ENCODE measurements around the gene NANOG.
"Not testable (repeated sequence)": the region's sequence is repeated elsewhere in the genome, so short reads cannot be mapped to it uniquely, and the experiment has no call there.

DNA sequence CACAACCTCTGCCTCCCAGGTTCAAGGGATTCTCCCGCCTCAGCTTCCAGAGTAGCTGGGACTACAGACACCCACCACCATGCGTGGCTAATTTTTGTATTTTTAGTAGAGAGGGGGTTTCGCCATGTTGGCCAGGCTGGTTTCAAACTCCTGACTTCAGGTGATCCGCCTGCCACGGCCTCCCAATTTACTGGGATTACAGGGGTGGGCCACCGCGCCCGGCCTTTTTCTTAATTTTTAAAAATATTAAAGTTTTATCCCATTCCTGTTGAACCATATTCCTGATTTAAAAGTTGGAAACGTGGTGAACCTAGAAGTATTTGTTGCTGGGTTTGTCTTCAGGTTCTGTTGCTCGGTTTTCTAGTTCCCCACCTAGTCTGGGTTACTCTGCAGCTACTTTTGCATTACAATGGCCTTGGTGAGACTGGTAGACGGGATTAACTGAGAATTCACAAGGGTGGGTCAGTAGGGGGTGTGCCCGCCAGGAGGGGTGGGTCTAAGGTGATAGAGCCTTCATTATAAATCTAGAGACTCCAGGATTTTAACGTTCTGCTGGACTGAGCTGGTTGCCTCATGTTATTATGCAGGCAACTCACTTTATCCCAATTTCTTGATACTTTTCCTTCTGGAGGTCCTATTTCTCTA is at the start of gene NANOG:
- TF ChIP-seq POLR2A (IDR thresholded peaks at IDR 0.05; ENCODE audit: low read depth, low read length); EZH2 (IDR thresholded peaks at IDR 0.05; ENCODE audit: borderline replicate concordance, low read depth, low read length, severe bottlenecking); POLR2AphosphoS5 (IDR thresholded peaks at IDR 0.05; ENCODE audit: insufficient read depth, low read depth, low read length); JUN (IDR thresholded peaks at IDR 0.05; ENCODE audit: borderline replicate concordance, insufficient read depth, insufficient read length, low read depth): not testable (repeated sequence)
- TF ChIP-seq, protein P1, sequence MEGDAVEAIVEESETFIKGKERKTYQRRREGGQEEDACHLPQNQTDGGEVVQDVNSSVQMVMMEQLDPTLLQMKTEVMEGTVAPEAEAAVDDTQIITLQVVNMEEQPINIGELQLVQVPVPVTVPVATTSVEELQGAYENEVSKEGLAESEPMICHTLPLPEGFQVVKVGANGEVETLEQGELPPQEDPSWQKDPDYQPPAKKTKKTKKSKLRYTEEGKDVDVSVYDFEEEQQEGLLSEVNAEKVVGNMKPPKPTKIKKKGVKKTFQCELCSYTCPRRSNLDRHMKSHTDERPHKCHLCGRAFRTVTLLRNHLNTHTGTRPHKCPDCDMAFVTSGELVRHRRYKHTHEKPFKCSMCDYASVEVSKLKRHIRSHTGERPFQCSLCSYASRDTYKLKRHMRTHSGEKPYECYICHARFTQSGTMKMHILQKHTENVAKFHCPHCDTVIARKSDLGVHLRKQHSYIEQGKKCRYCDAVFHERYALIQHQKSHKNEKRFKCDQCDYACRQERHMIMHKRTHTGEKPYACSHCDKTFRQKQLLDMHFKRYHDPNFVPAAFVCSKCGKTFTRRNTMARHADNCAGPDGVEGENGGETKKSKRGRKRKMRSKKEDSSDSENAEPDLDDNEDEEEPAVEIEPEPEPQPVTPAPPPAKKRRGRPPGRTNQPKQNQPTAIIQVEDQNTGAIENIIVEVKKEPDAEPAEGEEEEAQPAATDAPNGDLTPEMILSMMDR (IDR thresholded peaks at IDR 0.05; ENCODE audit: extremely low read depth in 1 of 2, insufficient read depth in 1 of 2, low read depth in 1 of 2, low read length in 2 of 2): not testable (repeated sequence)
